ENCODE measurements around the gene MCEE. TPM values are rescaled to one million over a fixed set of nuclear protein-coding genes. Genes with fewer than 3 reads are reported as not detected.

The MCEE gene
- total and polyA plus RNA-seq, 9 donors = 10.7 to 22.3 (median 17.4) TPM

GRCh38 chr2:71070294-71071093, 59.5 kb downstream of the MCEE start:
- DNase-seq = no peak
- Histone ChIP-seq H3K9me3 (no peaks in the 10 kb centered on the region), H3K4me1 (ENCODE audit: insufficient read depth) (no peaks in the 10 kb centered on the region), H3K4me3 (no peak overlapping the region), H3K27ac (no peak overlapping the region), H3K36me3 (no peaks in the 10 kb centered on the region), H3K27me3 (no peaks in the 10 kb centered on the region)
- TF ChIP-seq EP300 (IDR thresholded peaks at IDR 0.05) = no peak
- no peak for TF ChIP-seq CTCF (IDR thresholded peaks at IDR 0.05)
- no peak for TF ChIP-seq POLR2A (IDR thresholded peaks at IDR 0.05)
- WGBS, 3 donors = 54 to 73% (median 69%) methylated on average over 10 of the region's 10 CpGs
- intact Hi-C loops (cut with DNase I) = no loop called here

DNA sequence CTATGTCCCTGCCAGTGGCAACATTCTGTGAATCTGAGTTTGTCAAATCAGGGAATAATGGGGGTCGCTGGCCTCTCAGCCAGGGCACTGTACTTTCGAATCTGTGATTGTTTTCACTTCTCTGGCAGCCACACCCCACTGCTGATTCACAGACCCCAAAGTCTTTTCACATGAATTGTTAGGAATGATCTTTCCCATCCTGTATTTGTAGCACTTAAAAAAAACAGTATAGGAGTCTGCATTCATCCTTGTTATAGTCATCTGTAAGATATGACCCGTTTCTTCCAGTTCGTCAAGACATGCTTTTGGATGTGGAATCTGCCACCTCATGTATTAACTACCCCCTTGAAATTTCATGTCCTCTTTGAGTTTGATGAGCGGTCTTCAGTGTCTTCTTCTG, 60.7 kb downstream of the MCEE start:
- Histone ChIP-seq H3K4me3 (peak overlapping the region; percentile 97), H3K4me1 (ENCODE audit: insufficient read depth) (no peaks in the 10 kb centered on the region), H3K27me3 (no peaks in the 10 kb centered on the region), H3K9me3 (no peaks in the 10 kb centered on the region), H3K27ac (peak overlapping the region in 1 of 2 donors; percentile 95), H3K36me3 (no peaks in the 10 kb centered on the region)
- TF ChIP-seq EP300 (IDR thresholded peaks at IDR 0.05) (no peak), CTCF (IDR thresholded peaks at IDR 0.05) (no peak)
- 37 to 38% (median 38%) methylated on average over 5 of the region's 5 CpGs for WGBS, 3 donors
- intact Hi-C loops (cut with DNase I) = loop anchor here in 1 of 4 donors (5.0 kb wide), 1 partner anchor 87 kb away; no protein-coding TSS in a partner anchor
- no peak for DNase-seq

DNA sequence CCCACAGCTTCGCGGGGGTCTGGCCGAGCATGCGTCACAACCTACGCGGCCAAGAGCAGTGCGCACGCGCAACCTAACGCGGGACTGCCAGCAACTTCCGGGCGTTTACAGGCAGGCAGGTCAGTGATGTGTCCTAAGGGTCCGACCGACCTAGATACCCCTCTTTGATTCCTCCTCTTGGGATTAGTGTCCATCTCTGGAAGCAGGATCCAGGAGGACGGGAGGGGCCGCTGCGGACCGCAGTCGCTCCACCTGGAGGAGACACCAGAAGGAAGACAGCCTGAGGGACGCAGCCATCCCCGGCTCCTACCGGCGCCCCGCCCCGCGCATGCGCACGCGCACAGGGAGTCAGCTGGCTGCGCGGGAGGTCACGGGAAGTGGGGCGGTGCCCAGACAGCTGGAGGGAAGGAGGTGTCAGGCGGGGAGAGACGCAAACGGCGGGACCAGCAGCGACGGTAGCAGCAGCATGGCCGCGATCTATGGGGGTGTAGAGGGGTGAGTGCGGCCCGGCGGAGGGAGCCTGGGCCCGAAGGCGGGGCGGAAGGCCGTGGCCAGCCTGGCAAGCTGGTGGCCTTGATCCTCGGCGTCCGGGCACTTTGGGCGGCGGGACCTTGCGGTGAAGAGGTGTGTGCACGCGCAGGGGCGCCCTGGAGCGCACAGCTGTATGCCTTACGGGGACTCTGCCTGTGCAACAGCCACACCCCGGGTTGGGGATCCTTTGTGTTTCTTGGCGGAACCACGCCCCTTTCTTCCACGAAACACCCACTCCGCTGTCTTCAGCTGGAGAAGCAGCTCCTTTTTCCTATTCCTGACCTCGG, 61.6 kb downstream of the MCEE start, which contains the start of gene NAGK:
Gene NAGK (plus strand): TSS at position 431 of the 818 bp plus-strand sequence. CDS start 36 bp downstream, at position 467.
- Histone ChIP-seq H3K4me3 (peak within 1 kb of the TSS; percentile 97), H3K9me3 (no peaks in the 10 kb centered on the region), H3K27me3 (no peaks in the 10 kb centered on the region), H3K27ac (peak within 1 kb of the TSS; percentile 46 to 95), H3K36me3 (no peaks in the 10 kb centered on the region), H3K4me1 (ENCODE audit: insufficient read depth) (no peaks in the 10 kb centered on the region)
- peak; percentile 96 to 98 (median 97) for DNase-seq
- TF ChIP-seq EP300 (IDR thresholded peaks at IDR 0.05) = peak; percentile 63
- peak in 2 of 3 donors; percentile 19 to 33 for TF ChIP-seq CTCF (IDR thresholded peaks at IDR 0.05)
- TF ChIP-seq POLR2A (IDR thresholded peaks at IDR 0.05) = peak; percentile 100
- intact Hi-C loops (cut with DNase I) = loop anchor here in 1 of 4 donors (5.0 kb wide), 1 partner anchor 86 kb away; no protein-coding TSS in a partner anchor
- 0% methylated on average over 65 to 66 of the region's 66 CpGs for WGBS, 3 donors

DNA sequence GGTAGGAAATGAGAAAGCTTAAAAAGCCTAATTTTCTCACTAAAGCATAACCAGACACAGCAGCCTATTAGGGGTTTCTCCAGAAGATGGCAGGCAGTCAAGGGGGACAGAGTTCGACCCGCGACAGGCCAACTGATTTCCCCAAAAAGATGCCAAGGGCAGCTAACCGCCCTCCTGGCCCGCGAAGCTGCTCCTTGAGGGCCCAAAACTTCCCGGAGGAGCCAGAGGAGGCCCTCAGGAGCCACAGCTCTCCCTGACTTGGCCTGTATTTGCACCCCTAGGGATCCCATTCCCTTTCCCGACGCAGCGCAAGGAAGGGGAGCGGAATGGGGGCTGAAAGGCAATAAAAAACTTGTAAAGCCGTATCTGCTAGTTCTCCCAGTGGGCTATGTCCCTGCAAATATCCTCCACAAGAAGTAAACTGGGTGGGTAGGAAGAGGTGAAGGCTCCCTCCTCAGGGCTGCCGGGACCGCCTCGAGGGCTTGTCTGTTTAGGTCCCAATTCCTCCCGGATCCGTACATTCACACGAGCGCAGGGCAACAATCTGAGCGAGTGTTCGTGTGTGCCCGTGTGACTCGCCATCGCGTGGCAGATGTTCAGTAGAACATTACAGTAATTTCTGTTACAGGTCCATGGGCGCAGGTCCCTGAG, 62.3 kb downstream of the MCEE start:
- TF ChIP-seq CTCF (IDR thresholded peaks at IDR 0.05) (no peak), EP300 (IDR thresholded peaks at IDR 0.05) (no peak), POLR2A (IDR thresholded peaks at IDR 0.05) (no peak)
- intact Hi-C loops (cut with DNase I) = loop anchor here in 1 of 4 donors (5.0 kb wide), 1 partner anchor 85 kb away; no protein-coding TSS in a partner anchor
- WGBS, 3 donors = 1 to 5% (median 3%) methylated on average over 26 of the region's 26 CpGs
- Histone ChIP-seq H3K27ac (peak overlapping the region; percentile 46 to 95), H3K4me1 (ENCODE audit: insufficient read depth) (no peaks in the 10 kb centered on the region), H3K27me3 (no peaks in the 10 kb centered on the region), H3K9me3 (no peaks in the 10 kb centered on the region), H3K36me3 (no peaks in the 10 kb centered on the region), H3K4me3 (peak overlapping the region; percentile 97)
- DNase-seq = peak in 3 of 5 donors; percentile 35 to 55 (median 46)

All from ovary (tissue), 9 donors.